GM23338 (cell line): ENCODE data around the gene ACAN. TPM values are rescaled to one million over a fixed set of nuclear protein-coding genes. Genes with fewer than 3 reads are reported as not detected.

Source experiments
- ATAC-seq: fragments of 200-7000 bp; cut with Tn5 transposase; 3 replicates; pipeline ENCODE4 v1.9.1; 2020
- DNase-seq: peaks from one replicate; pipeline ENCODE4 v3.0.0-alpha.2; 2015; ENCODE audit warnings: low spot score
- H2AFZ ChIP-seq: fragments of 200-600 bp; sonication (generic); 2 replicates; pipeline ENCODE4 v1.8.0; 2016; ENCODE audit warnings: antibody characterized with exemption, mild to moderate bottlenecking, moderate library complexity
- H3F3A ChIP-seq: fragments of 200-600 bp; sonication (generic); replicated peaks from 2 replicates; pipeline ENCODE4 v1.8.0; 2017; ENCODE audit warnings: antibody characterized with exemption, mixed run types, low read depth
- H3K27ac ChIP-seq: fragments of 200-600 bp; sonication (generic); 2 replicates; pipeline ENCODE4 v1.6.1; 2016; ENCODE audit warnings: low read depth
- H3K27me3 ChIP-seq: fragments of 200-600 bp; sonication (generic); 2 replicates; pipeline ENCODE4 v1.8.0; 2016; ENCODE audit warnings: mild to moderate bottlenecking, mixed run types, moderate library complexity; ENCODE audit not compliant: insufficient read depth
- H3K36me3 ChIP-seq: fragments of 200-600 bp; sonication (generic); 2 replicates; pipeline ENCODE4 v1.8.0; 2016; ENCODE audit warnings: mild to moderate bottlenecking; ENCODE audit not compliant: insufficient read depth
- H3K4me1 ChIP-seq: fragments of 200-600 bp; sonication (generic); 2 replicates; pipeline ENCODE4 v1.8.0; 2016; ENCODE audit warnings: mild to moderate bottlenecking, moderate library complexity; ENCODE audit not compliant: insufficient read depth
- H3K4me2 ChIP-seq: fragments of 200-600 bp; sonication (generic); 2 replicates; pipeline ENCODE4 v1.7.1; 2017; ENCODE audit warnings: mixed run types
- H3K4me3 ChIP-seq: fragments of 200-600 bp; sonication (generic); 2 replicates; pipeline ENCODE4 v1.6.1; 2016; ENCODE audit warnings: mixed run types
- H3K79me2 ChIP-seq: fragments of 200-600 bp; sonication (generic); replicated peaks from 2 replicates; pipeline ENCODE4 v1.8.0; 2017; ENCODE audit warnings: mild to moderate bottlenecking; ENCODE audit not compliant: insufficient read depth
- H3K9me2 ChIP-seq: fragments of 200-600 bp; sonication (generic); 2 replicates; pipeline ENCODE4 v1.8.0; 2017; ENCODE audit not compliant: insufficient read depth
- H4K20me1 ChIP-seq: fragments of 200-600 bp; sonication (generic); replicated peaks from 2 replicates; pipeline ENCODE4 v1.8.0; 2017; ENCODE audit warnings: mild to moderate bottlenecking; ENCODE audit not compliant: insufficient read depth
- H3K27ac Mint-ChIP-seq: 2 replicates; pipeline ENCODE4 v1.8.0; 2020; ENCODE audit warnings: inconsistent platforms, mild to moderate bottlenecking, moderate library complexity, mixed read lengths
- H3K27me3 Mint-ChIP-seq: 3 replicates; pipeline ENCODE4 v1.8.0; 2022; ENCODE audit warnings: low read depth, mild to moderate bottlenecking, moderate library complexity, mixed read lengths, inconsistent platforms; ENCODE audit not compliant: insufficient read depth, poor library complexity
- H3K36me3 Mint-ChIP-seq: 3 replicates; pipeline ENCODE4 v1.8.0; 2021; ENCODE audit warnings: low read depth, mild to moderate bottlenecking, inconsistent platforms, moderate library complexity, mixed read lengths
- H3K4me1 Mint-ChIP-seq: 3 replicates; pipeline ENCODE4 v1.8.0; 2020; ENCODE audit warnings: mild to moderate bottlenecking, inconsistent platforms, mixed read lengths
- H3K4me3 Mint-ChIP-seq: 3 replicates; pipeline ENCODE4 v1.8.0; 2021; ENCODE audit warnings: moderate library complexity, mild to moderate bottlenecking, inconsistent platforms, mixed read lengths
- H3K9me3 Mint-ChIP-seq: 3 replicates; pipeline ENCODE4 v1.8.0; 2020; ENCODE audit warnings: moderate library complexity, mild to moderate bottlenecking, inconsistent platforms, mixed read lengths
- CREB1 ChIP-seq: fragments of 250-450 bp; sonication (Bioruptor Pico); IDR thresholded peaks from 2 replicates; pipeline ENCODE4 v1.5.0; 2020; ENCODE audit warnings: low read depth, mild to moderate bottlenecking, moderate library complexity
- EZH2 ChIP-seq: fragments of 200-600 bp; sonication (generic); IDR thresholded peaks from one replicate; pipeline ENCODE4 v1.8.0; 2017; ENCODE audit warnings: antibody characterized with exemption, mild to moderate bottlenecking, low read depth; ENCODE audit not compliant: unreplicated experiment
- EZH2phosphoT487 ChIP-seq: fragments of 200-600 bp; sonication (generic); IDR thresholded peaks from one replicate; pipeline ENCODE4 v1.8.1; 2018; ENCODE audit warnings: antibody characterized with exemption; ENCODE audit not compliant: unreplicated experiment
- JUNB ChIP-seq: IDR thresholded peaks from one replicate; pipeline ENCODE4 v1.6.1; 2016; ENCODE audit warnings: antibody characterized with exemption; ENCODE audit not compliant: unreplicated experiment
- POLR2AphosphoS5 ChIP-seq: IDR thresholded peaks from 2 replicates; pipeline ENCODE4 v1.6.1; 2016; ENCODE audit warnings: antibody characterized with exemption, low read depth
- STAT1 ChIP-seq: IDR thresholded peaks from one replicate; pipeline ENCODE4 v1.6.1; 2016; ENCODE audit warnings: antibody characterized with exemption; ENCODE audit not compliant: unreplicated experiment
- ZNF114 ChIP-seq: fragments of 250-450 bp; sonication (Bioruptor Pico); IDR thresholded peaks from 2 replicates; pipeline ENCODE4 v1.5.0; 2020; ENCODE audit warnings: mild to moderate bottlenecking, moderate library complexity
- ZNF331 ChIP-seq: fragments of 250-450 bp; sonication (Bioruptor Pico); IDR thresholded peaks from 2 replicates; pipeline ENCODE4 v1.5.0; 2020; ENCODE audit warnings: low read depth, mild to moderate bottlenecking, moderate library complexity
- polyA plus RNA-seq: library from polyadenylated mRNA; unstranded; fragments of >200 nt; fragmentation: Nextera tagmentation; extraction: Ambion mirVana; gene quantifications from 2 replicates; pipeline ENCODE4 v1.2.1, GENCODE V29; 2016
- total RNA-seq: library from RNA; depleted of rRNA; stranded (reverse); fragments of >200 nt; shearing (Covaris generic); gene quantifications from 2 replicates; pipeline ENCODE4 v1.2.3, GENCODE V29; 2014
- TF ChIP-seq, protein P1 (sequence below): IDR thresholded peaks from one replicate; pipeline ENCODE4 v1.6.1; 2018; ENCODE audit warnings: antibody characterized with exemption; ENCODE audit not compliant: unreplicated experiment
- TF ChIP-seq, protein P2 (sequence below): fragments of 250-450 bp; sonication (Bioruptor Pico); IDR thresholded peaks from 2 replicates; pipeline ENCODE4 v1.5.0; 2020; ENCODE audit warnings: mild to moderate bottlenecking, moderate library complexity
- TF ChIP-seq, protein P3 (sequence below): IDR thresholded peaks from 2 replicates; pipeline ENCODE4 v1.6.1; 2016; ENCODE audit warnings: antibody characterized with exemption

Gene ACAN
- total and polyA plus RNA-seq, 2 experiments from 2014 or later: 2.5 to 4.9 TPM

DNA sequence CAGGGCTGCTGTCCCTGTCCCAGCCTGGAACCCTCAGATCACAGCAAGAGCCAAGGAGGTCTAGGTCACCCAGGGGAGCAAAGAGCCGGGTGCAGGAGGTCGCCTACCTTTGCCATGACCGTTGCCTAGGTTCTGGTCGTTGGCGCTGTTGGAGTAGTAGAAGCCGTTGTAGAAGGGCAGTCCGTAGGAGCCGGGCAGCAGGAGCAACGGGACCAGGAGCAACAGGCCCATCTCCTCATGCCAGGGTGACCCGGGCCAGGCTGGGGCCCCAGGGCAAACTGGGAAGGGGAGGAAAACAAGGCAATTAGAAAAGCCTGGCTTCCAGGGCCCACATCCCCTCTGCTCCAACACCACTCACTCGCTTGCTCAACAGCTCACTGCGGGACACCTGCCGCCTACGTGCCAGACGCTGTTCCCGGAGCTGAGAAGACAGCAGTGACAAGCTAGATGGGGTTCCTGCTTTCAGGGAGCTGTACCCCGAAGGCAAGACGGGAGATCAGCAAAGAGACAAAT lies 83.9 kb downstream of the ACAN start (continued):
- TF ChIP-seq, protein P1, sequence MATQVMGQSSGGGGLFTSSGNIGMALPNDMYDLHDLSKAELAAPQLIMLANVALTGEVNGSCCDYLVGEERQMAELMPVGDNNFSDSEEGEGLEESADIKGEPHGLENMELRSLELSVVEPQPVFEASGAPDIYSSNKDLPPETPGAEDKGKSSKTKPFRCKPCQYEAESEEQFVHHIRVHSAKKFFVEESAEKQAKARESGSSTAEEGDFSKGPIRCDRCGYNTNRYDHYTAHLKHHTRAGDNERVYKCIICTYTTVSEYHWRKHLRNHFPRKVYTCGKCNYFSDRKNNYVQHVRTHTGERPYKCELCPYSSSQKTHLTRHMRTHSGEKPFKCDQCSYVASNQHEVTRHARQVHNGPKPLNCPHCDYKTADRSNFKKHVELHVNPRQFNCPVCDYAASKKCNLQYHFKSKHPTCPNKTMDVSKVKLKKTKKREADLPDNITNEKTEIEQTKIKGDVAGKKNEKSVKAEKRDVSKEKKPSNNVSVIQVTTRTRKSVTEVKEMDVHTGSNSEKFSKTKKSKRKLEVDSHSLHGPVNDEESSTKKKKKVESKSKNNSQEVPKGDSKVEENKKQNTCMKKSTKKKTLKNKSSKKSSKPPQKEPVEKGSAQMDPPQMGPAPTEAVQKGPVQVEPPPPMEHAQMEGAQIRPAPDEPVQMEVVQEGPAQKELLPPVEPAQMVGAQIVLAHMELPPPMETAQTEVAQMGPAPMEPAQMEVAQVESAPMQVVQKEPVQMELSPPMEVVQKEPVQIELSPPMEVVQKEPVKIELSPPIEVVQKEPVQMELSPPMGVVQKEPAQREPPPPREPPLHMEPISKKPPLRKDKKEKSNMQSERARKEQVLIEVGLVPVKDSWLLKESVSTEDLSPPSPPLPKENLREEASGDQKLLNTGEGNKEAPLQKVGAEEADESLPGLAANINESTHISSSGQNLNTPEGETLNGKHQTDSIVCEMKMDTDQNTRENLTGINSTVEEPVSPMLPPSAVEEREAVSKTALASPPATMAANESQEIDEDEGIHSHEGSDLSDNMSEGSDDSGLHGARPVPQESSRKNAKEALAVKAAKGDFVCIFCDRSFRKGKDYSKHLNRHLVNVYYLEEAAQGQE: no peak

DNA sequence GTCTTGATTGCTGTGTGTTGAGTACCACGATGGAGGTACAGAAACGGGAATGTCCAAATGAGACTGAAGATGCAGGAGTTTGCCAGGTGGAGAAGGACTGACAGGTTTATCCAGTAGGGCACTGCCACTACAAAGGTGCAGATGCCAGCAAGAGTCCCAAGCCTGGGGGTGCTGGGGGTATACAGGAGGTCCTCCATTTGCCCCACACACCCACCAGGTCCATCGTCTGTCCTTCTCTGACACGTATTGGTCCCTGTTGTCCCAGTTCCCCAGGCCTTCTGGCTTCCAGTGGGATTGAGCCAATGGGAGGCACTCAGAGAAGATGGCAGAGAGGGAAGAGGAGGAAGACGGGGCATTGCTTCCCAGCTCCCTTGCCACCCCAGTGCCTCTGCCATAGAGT lies 85.5 kb downstream of the ACAN start:
- Histone ChIP-seq H3K27ac (no peak overlapping the region), H3K79me2 (peaks cover 3% of the 10 kb centered on the region; the same call in 1 of the 2 replicates), H3K36me3 (no peaks in the 10 kb centered on the region; the same call in 1 of the 2 replicates), H3K4me3 (no peak overlapping the region), H3K4me2 (no peak overlapping the region), H2AFZ (no peak overlapping the region), H3K27me3 (no peaks in the 10 kb centered on the region), H3K4me1 (peaks cover 3% of the 10 kb centered on the region; the same call in 1 of the 2 replicates), H4K20me1 (no peaks in the 10 kb centered on the region; the same call in 1 of the 2 replicates), H3K9me2 (no peaks in the 10 kb centered on the region), H3F3A (0 out of 2 replicates have a peak, but pooled peaks cover 12% of the 10 kb centered on the region)
- Mint-ChIP-seq H3K27me3 (peaks cover 10% of the 10 kb centered on the region), H3K27ac (no peak overlapping the region), H3K4me3 (no peak overlapping the region), H3K9me3 (no peaks in the 10 kb centered on the region), H3K4me1 (peaks cover 12% of the 10 kb centered on the region), H3K36me3 (peaks cover 38% of the 10 kb centered on the region)
- DNase-seq (no peak), ATAC-seq (no peak)
- TF ChIP-seq ZNF114 (CRISPR knock-in tag) (no peak), EZH2 (no peak), ZNF331 (CRISPR knock-in tag) (no peak), EZH2phosphoT487 (no peak), POLR2AphosphoS5 (no peak), JUNB (no peak), CREB1 (no peak), STAT1 (no peak)
- TF ChIP-seq, protein P1: no peak
- TF ChIP-seq, protein P2, sequence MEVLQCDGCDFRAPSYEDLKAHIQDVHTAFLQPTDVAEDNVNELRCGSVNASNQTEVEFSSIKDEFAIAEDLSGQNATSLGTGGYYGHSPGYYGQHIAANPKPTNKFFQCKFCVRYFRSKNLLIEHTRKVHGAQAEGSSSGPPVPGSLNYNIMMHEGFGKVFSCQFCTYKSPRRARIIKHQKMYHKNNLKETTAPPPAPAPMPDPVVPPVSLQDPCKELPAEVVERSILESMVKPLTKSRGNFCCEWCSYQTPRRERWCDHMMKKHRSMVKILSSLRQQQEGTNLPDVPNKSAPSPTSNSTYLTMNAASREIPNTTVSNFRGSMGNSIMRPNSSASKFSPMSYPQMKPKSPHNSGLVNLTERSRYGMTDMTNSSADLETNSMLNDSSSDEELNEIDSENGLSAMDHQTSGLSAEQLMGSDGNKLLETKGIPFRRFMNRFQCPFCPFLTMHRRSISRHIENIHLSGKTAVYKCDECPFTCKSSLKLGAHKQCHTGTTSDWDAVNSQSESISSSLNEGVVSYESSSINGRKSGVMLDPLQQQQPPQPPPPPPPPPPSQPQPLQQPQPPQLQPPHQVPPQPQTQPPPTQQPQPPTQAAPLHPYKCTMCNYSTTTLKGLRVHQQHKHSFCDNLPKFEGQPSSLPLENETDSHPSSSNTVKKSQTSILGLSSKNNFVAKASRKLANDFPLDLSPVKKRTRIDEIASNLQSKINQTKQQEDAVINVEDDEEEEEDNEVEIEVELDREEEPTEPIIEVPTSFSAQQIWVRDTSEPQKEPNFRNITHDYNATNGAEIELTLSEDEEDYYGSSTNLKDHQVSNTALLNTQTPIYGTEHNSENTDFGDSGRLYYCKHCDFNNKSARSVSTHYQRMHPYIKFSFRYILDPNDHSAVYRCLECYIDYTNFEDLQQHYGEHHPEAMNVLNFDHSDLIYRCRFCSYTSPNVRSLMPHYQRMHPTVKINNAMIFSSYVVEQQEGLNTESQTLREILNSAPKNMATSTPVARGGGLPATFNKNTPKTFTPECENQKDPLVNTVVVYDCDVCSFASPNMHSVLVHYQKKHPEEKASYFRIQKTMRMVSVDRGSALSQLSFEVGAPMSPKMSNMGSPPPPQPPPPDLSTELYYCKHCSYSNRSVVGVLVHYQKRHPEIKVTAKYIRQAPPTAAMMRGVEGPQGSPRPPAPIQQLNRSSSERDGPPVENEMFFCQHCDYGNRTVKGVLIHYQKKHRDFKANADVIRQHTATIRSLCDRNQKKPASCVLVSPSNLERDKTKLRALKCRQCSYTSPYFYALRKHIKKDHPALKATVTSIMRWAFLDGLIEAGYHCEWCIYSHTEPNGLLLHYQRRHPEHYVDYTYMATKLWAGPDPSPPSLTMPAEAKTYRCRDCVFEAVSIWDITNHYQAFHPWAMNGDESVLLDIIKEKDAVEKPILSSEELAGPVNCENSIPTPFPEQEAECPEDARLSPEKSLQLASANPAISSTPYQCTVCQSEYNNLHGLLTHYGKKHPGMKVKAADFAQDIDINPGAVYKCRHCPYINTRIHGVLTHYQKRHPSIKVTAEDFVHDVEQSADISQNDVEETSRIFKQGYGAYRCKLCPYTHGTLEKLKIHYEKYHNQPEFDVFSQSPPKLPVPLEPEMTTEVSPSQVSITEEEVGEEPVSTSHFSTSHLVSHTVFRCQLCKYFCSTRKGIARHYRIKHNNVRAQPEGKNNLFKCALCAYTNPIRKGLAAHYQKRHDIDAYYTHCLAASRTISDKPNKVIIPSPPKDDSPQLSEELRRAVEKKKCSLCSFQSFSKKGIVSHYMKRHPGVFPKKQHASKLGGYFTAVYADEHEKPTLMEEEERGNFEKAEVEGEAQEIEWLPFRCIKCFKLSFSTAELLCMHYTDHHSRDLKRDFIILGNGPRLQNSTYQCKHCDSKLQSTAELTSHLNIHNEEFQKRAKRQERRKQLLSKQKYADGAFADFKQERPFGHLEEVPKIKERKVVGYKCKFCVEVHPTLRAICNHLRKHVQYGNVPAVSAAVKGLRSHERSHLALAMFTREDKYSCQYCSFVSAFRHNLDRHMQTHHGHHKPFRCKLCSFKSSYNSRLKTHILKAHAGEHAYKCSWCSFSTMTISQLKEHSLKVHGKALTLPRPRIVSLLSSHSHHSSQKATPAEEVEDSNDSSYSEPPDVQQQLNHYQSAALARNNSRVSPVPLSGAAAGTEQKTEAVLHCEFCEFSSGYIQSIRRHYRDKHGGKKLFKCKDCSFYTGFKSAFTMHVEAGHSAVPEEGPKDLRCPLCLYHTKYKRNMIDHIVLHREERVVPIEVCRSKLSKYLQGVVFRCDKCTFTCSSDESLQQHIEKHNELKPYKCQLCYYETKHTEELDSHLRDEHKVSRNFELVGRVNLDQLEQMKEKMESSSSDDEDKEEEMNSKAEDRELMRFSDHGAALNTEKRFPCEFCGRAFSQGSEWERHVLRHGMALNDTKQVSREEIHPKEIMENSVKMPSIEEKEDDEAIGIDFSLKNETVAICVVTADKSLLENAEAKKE (CRISPR knock-in tag): no peak
- TF ChIP-seq, protein P3, sequence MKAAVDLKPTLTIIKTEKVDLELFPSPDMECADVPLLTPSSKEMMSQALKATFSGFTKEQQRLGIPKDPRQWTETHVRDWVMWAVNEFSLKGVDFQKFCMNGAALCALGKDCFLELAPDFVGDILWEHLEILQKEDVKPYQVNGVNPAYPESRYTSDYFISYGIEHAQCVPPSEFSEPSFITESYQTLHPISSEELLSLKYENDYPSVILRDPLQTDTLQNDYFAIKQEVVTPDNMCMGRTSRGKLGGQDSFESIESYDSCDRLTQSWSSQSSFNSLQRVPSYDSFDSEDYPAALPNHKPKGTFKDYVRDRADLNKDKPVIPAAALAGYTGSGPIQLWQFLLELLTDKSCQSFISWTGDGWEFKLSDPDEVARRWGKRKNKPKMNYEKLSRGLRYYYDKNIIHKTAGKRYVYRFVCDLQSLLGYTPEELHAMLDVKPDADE: no peak
